ENCODE data around the gene LRFN2.
A peak's percentile ranks its signal among the peaks of the same experiment; 100 is the strongest.

LRFN2 gene

DNA sequence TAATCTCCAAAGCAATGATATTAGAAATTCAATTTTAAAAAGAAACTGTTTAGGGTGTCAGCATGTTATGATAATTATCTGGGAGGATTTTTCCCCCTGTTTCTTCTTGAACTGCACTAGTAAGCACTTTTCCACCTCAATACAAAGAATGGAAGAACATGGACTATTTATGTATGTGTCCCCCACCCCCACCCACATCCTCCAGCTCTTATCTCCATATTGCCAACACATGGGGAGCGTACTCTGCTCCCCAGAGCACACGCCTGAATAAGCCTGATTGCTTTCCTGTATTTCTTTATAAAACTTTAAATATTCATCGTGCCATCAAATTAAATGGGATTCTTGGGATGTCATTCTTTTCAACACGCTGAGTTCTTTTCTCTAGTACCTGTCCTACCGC is 11.4 kb upstream of the LRFN2 start:
- Histone ChIP-seq H3K4me3 (ENCODE audit: low read depth, low read length) (no peak overlapping the region), H3K36me3 (ENCODE audit: control insufficient read depth, insufficient read depth, low read length) (no peaks in the 10 kb centered on the region), H3K4me2 (ENCODE audit: low read length) (no peak overlapping the region), H3K4me1 (no peaks in the 10 kb centered on the region), H3K79me2 (no peaks in the 10 kb centered on the region), H2AFZ (no peak overlapping the region), H3K27ac (no peak overlapping the region), H3K9ac (no peak overlapping the region), H3K9me3 (ENCODE audit: control insufficient read depth, low read length) (no peaks in the 10 kb centered on the region), H3K27me3 (ENCODE audit: control insufficient read depth, insufficient read depth, low read length) (no peaks in the 10 kb centered on the region)
- no peak for TF ChIP-seq CTCF (IDR thresholded peaks at IDR 0.05)

DNA sequence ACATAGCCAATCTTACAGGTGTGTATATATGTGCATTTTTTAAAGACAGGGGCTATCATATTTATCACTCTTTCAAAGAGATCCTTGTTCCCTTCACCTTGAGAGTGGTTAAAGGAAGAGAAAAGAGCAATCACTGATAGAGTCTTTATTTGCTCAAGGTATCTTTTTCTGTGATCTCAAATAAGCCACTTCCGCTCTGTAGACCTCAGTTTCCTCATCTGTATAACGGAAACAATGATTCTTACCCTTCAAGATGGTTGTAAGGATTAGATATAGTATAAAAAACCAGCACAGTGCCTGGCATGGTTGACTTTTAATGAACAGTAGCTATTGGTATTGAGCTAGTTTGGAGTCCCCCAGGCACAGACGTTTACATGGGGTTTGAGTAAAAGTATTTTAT is 10.1 kb upstream of the LRFN2 start:
- H3K9ac ChIP-seq, result no peak overlapping the region
- H3K79me2 ChIP-seq, result no peaks in the 10 kb centered on the region
- H3K4me2 ChIP-seq (ENCODE audit: low read length), result no peak overlapping the region
- no peaks in the 10 kb centered on the region for H3K4me1 ChIP-seq
- H3K27ac ChIP-seq, result no peak overlapping the region
- H2AFZ ChIP-seq, result no peak overlapping the region
- no peak for TF ChIP-seq CTCF (IDR thresholded peaks at IDR 0.05)
- H3K36me3 ChIP-seq (ENCODE audit: control insufficient read depth, insufficient read depth, low read length), result no peaks in the 10 kb centered on the region
- H3K4me3 ChIP-seq (ENCODE audit: low read depth, low read length), result no peak overlapping the region
- H3K9me3 ChIP-seq (ENCODE audit: control insufficient read depth, low read length), result no peaks in the 10 kb centered on the region
- no peaks in the 10 kb centered on the region for H3K27me3 ChIP-seq (ENCODE audit: control insufficient read depth, insufficient read depth, low read length)

GRCh38 chr6:40588480-40588879 is 1.3 kb upstream of the LRFN2 start:
- H3K4me2 ChIP-seq (ENCODE audit: low read length), result no peak overlapping the region
- H3K4me1 ChIP-seq, result peaks cover 7% of the 10 kb centered on the region
- no peak overlapping the region for H3K4me3 ChIP-seq (ENCODE audit: low read depth, low read length)
- no peak overlapping the region for H2AFZ ChIP-seq
- no peak overlapping the region for H3K27ac ChIP-seq
- no peak overlapping the region for H3K9ac ChIP-seq
- no peaks in the 10 kb centered on the region for H3K36me3 ChIP-seq (ENCODE audit: control insufficient read depth, insufficient read depth, low read length)
- H3K27me3 ChIP-seq (ENCODE audit: control insufficient read depth, insufficient read depth, low read length), result no peaks in the 10 kb centered on the region
- no peaks in the 10 kb centered on the region for H3K9me3 ChIP-seq (ENCODE audit: control insufficient read depth, low read length)
- no peaks in the 10 kb centered on the region for H3K79me2 ChIP-seq
- no peak for TF ChIP-seq CTCF (IDR thresholded peaks at IDR 0.05)

- Histone ChIP-seq H3K9ac (no peak overlapping the region), H3K4me1 (peaks cover 7% of the 10 kb centered on the region), H2AFZ (peak overlapping the region; percentile 79), H3K36me3 (ENCODE audit: control insufficient read depth, insufficient read depth, low read length) (no peaks in the 10 kb centered on the region), H3K27ac (peak overlapping the region; percentile 64), H3K4me2 (ENCODE audit: low read length) (peak overlapping the region; percentile 84), H3K4me3 (ENCODE audit: low read depth, low read length) (no peak overlapping the region), H3K79me2 (no peaks in the 10 kb centered on the region), H3K9me3 (ENCODE audit: control insufficient read depth, low read length) (no peaks in the 10 kb centered on the region), H3K27me3 (ENCODE audit: control insufficient read depth, insufficient read depth, low read length) (no peaks in the 10 kb centered on the region)
- no peak for TF ChIP-seq CTCF (IDR thresholded peaks at IDR 0.05)
Observed at GRCh38 chr6:40588070-40588384, 863 bp upstream of the LRFN2 start.

DNA sequence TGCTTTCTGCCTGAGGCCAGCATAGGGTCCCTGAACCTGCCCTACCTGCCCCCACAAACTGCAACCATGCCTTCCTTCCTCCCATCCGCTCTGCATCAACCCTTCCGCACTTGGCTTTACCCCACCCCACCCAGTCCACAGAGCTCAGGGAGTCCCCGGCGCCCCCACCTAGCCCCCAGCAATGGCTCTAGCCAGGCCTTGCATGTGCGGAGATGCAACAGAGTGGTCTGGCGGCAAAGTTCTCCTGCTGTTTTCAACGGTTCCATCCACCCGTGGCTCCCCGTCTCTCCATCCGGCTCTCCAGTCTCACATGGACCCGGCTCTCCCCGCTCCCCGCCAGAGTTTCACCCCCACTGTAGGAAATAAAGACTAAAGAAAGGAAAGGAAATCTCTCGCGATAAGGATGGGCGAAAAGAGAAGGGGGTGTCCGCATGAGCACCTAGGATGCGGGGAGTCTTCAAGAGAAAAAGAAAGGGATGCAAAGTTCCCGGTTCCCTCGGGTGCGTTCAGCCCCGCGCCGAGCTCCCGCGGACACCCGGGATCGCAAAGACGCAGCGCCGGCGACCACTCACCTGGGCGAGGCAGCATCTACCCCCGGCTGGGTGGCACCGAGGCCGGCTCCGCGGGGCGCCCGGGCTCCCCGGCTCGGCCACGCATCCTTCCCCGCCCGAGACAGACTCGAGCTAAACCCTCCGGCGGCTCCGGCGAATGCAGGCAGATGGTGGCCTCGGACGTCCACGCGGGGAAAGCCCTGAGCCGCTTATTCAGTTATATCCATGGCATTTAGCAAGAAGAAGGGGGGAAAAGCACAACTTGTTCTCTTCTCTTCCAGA is 579 bp downstream of the LRFN2 start:
- Histone ChIP-seq H3K79me2 (no peaks in the 10 kb centered on the region), H3K4me1 (peaks cover 7% of the 10 kb centered on the region), H2AFZ (peak overlapping the region; percentile 79), H3K27ac (no peak overlapping the region), H3K36me3 (ENCODE audit: control insufficient read depth, insufficient read depth, low read length) (no peaks in the 10 kb centered on the region), H3K4me3 (ENCODE audit: low read depth, low read length) (peak overlapping the region; percentile 52), H3K9ac (no peak overlapping the region), H3K27me3 (ENCODE audit: control insufficient read depth, insufficient read depth, low read length) (no peaks in the 10 kb centered on the region), H3K4me2 (ENCODE audit: low read length) (peak overlapping the region; percentile 84), H3K9me3 (ENCODE audit: control insufficient read depth, low read length) (no peaks in the 10 kb centered on the region)
- TF ChIP-seq CTCF (IDR thresholded peaks at IDR 0.05), result no peak

Data from parathyroid adenoma (tissue), 2 donors.